Chondrocyte (in vitro differentiated cells): Measurements from ENCODE around the gene FLRT1. TPM values are rescaled to one million over a fixed set of nuclear protein-coding genes. Genes with fewer than 3 reads are reported as not detected.

Experiments
- DNase-seq: peaks from one replicate; pipeline ENCODE4 v3.0.0; 2021; ENCODE audit warnings: mixed read lengths, low spot score
- H3K27ac Mint-ChIP-seq: one replicate; pipeline ENCODE4 v1.8.0; 2021; ENCODE audit warnings: mild to moderate bottlenecking, moderate library complexity, mixed read lengths; ENCODE audit not compliant: unreplicated experiment
- H3K27me3 Mint-ChIP-seq: 2 replicates; pipeline ENCODE4 v1.8.0; 2021; ENCODE audit warnings: low read depth, mixed read lengths
- H3K36me3 Mint-ChIP-seq: 2 replicates; pipeline ENCODE4 v1.8.0; 2021; ENCODE audit warnings: low read depth, mixed read lengths
- H3K4me1 Mint-ChIP-seq: 2 replicates; pipeline ENCODE4 v1.8.0; 2021; ENCODE audit warnings: low read depth, mild to moderate bottlenecking, mixed read lengths
- H3K4me3 Mint-ChIP-seq: one replicate; pipeline ENCODE4 v1.8.0; 2021; ENCODE audit warnings: mild to moderate bottlenecking, moderate library complexity, mixed read lengths; ENCODE audit not compliant: unreplicated experiment
- H3K9me3 Mint-ChIP-seq: 2 replicates; pipeline ENCODE4 v1.8.0; 2021; ENCODE audit warnings: low read depth, mixed read lengths
- total RNA-seq: library from RNA; stranded (reverse); gene quantifications from 3 replicates; pipeline ENCODE4 v1.2.1, GENCODE V29; 2021
- TF ChIP-seq, protein P1 (sequence below): fragments of 200-600 bp; sonication (generic); IDR thresholded peaks from 2 replicates; pipeline ENCODE4 v1.5.0; 2021; ENCODE audit warnings: antibody characterized with exemption, mild to moderate bottlenecking, moderate library complexity

FLRT1 gene
- total RNA-seq, 1 donor from 2014 or later = 0.22 TPM

DNA sequence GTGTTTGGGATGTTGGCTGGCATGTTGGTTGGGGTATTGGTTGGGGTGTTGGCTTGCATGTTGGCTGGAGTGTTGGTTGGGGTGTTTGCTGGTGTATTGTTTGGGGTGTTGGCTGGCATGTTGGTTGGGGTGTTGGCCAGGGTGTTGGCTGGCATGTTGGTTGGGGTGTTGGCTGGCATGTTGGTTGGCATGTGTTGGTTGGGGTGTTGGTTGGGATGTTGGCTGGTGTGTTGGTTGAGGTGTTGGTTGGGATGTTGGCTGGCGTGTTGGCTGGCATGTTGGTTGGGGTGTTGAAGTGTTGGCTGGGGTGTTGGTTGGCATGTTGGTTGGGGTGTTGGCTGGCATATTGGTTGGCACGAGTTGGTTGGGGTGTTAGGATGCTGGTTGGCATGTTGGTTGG lies 24.9 kb upstream of the FLRT1 start:
- Mint-ChIP-seq H3K36me3 (no peaks in the 10 kb centered on the region), H3K27me3 (no peaks in the 10 kb centered on the region), H3K4me1 (peaks cover 15% of the 10 kb centered on the region), H3K9me3 (no peaks in the 10 kb centered on the region), H3K27ac (no peak overlapping the region), H3K4me3 (no peak overlapping the region)
- no peak for DNase-seq
- TF ChIP-seq, protein P1, sequence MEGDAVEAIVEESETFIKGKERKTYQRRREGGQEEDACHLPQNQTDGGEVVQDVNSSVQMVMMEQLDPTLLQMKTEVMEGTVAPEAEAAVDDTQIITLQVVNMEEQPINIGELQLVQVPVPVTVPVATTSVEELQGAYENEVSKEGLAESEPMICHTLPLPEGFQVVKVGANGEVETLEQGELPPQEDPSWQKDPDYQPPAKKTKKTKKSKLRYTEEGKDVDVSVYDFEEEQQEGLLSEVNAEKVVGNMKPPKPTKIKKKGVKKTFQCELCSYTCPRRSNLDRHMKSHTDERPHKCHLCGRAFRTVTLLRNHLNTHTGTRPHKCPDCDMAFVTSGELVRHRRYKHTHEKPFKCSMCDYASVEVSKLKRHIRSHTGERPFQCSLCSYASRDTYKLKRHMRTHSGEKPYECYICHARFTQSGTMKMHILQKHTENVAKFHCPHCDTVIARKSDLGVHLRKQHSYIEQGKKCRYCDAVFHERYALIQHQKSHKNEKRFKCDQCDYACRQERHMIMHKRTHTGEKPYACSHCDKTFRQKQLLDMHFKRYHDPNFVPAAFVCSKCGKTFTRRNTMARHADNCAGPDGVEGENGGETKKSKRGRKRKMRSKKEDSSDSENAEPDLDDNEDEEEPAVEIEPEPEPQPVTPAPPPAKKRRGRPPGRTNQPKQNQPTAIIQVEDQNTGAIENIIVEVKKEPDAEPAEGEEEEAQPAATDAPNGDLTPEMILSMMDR = no peak

DNA sequence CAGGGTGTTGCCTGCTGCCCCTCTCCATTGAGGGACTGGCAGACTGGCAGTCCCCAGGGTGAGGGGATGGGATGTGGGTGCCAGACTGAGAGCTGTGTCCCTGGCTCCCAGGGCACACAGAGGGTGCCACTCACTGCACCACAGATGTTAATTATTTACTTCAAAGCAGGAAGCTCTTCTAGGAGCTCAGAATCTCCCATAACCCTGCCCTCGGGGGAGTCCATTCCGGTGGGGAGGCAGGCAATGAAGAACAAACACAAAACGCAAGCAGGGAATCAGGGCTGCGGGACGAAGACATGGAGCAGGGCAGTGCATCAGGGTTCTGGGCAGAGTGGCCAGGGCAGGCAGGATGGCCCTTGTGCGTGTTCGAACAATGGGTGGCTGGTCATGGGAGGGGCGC lies 24.4 kb upstream of the FLRT1 start:
- peak; percentile 88 for DNase-seq
- Mint-ChIP-seq H3K4me3 (no peak overlapping the region), H3K36me3 (no peaks in the 10 kb centered on the region), H3K27ac (no peak overlapping the region), H3K9me3 (no peaks in the 10 kb centered on the region), H3K27me3 (no peaks in the 10 kb centered on the region), H3K4me1 (peaks cover 15% of the 10 kb centered on the region)
- TF ChIP-seq, protein P1 = no peak

DNA sequence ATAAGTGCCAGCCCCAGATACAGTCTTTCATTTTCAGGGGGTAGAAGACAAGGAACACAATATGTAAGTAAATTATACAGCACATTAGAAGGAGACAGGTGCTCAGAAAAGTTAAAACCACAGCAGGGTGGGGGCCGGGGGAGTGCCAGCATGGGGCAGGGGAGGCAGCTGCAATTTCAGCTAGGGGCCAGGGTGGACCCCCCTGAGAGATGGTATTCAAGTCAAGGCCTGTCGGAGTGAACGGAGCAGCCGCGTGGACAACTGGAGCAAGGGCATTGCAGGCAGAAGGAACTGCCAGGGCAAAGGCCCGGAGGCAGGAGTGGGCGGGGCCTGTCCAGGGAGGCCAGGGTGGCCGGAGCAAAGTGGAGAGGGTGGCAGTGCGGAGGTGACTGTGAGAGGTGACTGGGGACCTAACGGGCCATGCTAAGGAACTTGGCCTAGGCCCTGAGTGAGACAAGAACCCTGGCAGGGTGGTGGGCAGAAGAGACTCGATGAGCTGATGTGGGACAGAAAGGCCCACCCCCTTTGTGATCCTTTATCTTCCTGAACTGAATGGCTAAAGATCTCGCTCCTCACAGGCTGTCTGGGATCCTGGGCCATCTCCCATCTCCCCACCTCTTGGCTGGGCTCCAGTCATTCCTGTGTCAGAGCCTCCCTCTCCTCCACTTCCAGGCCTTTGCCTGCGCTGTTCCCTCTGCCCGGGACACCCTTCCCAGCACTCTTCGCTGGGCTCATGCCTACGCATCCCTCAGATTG lies 22.4 kb upstream of the FLRT1 start:
- TF ChIP-seq, protein P1 = no peak
- no peaks in the 10 kb centered on the region for H3K27me3 Mint-ChIP-seq
- no peak overlapping the region for H3K4me3 Mint-ChIP-seq
- no peaks in the 10 kb centered on the region for H3K4me1 Mint-ChIP-seq
- no peak overlapping the region for H3K27ac Mint-ChIP-seq
- no peaks in the 10 kb centered on the region for H3K36me3 Mint-ChIP-seq
- no peak for DNase-seq
- no peaks in the 10 kb centered on the region for H3K9me3 Mint-ChIP-seq

DNA sequence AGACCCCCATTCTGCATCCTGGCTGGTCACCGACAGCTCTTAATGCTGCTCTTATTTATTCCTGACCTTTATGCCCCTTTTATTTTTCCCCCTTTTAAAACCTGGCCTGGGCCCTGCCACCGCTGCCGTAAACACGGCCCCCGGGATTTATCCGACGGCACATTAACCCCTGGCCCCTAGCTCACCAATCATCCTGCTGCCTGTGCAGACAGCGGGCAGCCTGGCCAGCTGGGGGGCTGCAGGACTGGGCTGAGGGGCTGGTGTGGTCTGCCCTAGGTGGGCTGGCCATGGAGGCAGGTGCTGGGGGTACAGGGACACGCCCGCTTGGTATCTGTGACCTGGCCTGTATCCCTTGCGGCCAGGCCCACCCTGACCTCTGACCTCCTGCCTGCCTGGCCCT lies 21.4 kb upstream of the FLRT1 start:
- Mint-ChIP-seq H3K4me1 (no peaks in the 10 kb centered on the region), H3K4me3 (no peak overlapping the region), H3K27me3 (no peaks in the 10 kb centered on the region), H3K36me3 (no peaks in the 10 kb centered on the region), H3K9me3 (no peaks in the 10 kb centered on the region), H3K27ac (no peak overlapping the region)
- no peak for DNase-seq
- TF ChIP-seq, protein P1 = no peak

DNA sequence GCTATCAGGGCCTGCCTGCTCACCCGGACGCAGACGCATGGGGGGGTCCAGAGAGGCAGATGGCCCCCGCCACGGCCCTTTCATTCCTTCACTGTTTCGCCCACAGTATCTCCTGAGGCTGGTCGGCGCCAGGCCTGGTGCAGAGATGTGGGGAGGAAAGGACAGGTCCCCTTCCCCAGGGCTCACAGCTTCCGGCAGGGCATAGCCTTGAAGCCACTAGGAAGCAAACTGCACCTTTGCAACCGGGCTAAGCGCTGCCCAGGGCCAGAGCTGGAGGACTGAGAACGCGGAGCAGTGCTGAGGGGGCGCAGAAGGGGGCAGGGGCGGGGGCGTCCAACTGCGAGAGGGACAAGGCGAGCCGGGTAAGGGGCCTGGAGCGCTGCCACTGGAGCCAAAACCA lies 20.2 kb upstream of the FLRT1 start:
- no peak overlapping the region for H3K4me3 Mint-ChIP-seq
- no peaks in the 10 kb centered on the region for H3K9me3 Mint-ChIP-seq
- no peak overlapping the region for H3K27ac Mint-ChIP-seq
- DNase-seq = no peak
- peaks cover 3% of the 10 kb centered on the region for H3K27me3 Mint-ChIP-seq
- TF ChIP-seq, protein P1 = no peak
- H3K4me1 Mint-ChIP-seq = no peaks in the 10 kb centered on the region
- no peaks in the 10 kb centered on the region for H3K36me3 Mint-ChIP-seq
